ENCODE measurements around the gene RPP40. TPM values are rescaled to one million over a fixed set of nuclear protein-coding genes. Genes with fewer than 3 reads are reported as not detected.

RPP40 gene
- total and polyA plus RNA-seq, 9 of the 15 experiments (the other 6 are each of a cell fraction or from before 2014, with no cell fraction given) = 22.6 to 114 (median 39.0) TPM

- TF ChIP-seq, protein P1, sequence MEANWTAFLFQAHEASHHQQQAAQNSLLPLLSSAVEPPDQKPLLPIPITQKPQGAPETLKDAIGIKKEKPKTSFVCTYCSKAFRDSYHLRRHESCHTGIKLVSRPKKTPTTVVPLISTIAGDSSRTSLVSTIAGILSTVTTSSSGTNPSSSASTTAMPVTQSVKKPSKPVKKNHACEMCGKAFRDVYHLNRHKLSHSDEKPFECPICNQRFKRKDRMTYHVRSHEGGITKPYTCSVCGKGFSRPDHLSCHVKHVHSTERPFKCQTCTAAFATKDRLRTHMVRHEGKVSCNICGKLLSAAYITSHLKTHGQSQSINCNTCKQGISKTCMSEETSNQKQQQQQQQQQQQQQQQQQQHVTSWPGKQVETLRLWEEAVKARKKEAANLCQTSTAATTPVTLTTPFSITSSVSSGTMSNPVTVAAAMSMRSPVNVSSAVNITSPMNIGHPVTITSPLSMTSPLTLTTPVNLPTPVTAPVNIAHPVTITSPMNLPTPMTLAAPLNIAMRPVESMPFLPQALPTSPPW (CRISPR knock-in tag; IDR thresholded peaks at IDR 0.05) = peak; percentile 22; the same call in 1 of the 2 replicates
- TF ChIP-seq FOSL1 (tag; conservative IDR thresholded peaks at IDR 0.05) (0 out of 2 replicates have a peak, but pooled peaks have one; percentile 22), ETV5 (CRISPR knock-in tag; IDR thresholded peaks at IDR 0.05; ENCODE audit: low read depth) (peak; percentile 96), NR2C1 (IDR thresholded peaks at IDR 0.05) (peak; percentile 10; the same call in 1 of the 2 replicates), NR2C1 (tag; IDR thresholded peaks at IDR 0.05) (peak; percentile 29; the same call in 1 of the 2 replicates), NCOA6 (IDR thresholded peaks at IDR 0.05) (peak; percentile 88), CBX8 (IDR thresholded peaks at IDR 0.05; ENCODE audit: borderline replicate concordance, extremely low read depth, low read depth, low read length, poor library complexity, severe bottlenecking) (no peak), ZHX1 (conservative IDR thresholded peaks at IDR 0.05; ENCODE audit: low read length) (0 out of 2 replicates have a peak, but pooled peaks have one; percentile 27), HCFC1 (IDR thresholded peaks at IDR 0.05; ENCODE audit: low read depth, low read length) (peak; percentile 53), JUND (IDR thresholded peaks at IDR 0.05; ENCODE audit: borderline replicate concordance, low read depth, low read length) (peak; percentile 64; the same call in 1 of the 2 replicates), JUND (tag; IDR thresholded peaks at IDR 0.05; ENCODE audit: borderline replicate concordance, low read depth, low read length) (peak; percentile 82; the same call in 2 of the 3 replicates)
- TF ChIP-seq, protein P2, sequence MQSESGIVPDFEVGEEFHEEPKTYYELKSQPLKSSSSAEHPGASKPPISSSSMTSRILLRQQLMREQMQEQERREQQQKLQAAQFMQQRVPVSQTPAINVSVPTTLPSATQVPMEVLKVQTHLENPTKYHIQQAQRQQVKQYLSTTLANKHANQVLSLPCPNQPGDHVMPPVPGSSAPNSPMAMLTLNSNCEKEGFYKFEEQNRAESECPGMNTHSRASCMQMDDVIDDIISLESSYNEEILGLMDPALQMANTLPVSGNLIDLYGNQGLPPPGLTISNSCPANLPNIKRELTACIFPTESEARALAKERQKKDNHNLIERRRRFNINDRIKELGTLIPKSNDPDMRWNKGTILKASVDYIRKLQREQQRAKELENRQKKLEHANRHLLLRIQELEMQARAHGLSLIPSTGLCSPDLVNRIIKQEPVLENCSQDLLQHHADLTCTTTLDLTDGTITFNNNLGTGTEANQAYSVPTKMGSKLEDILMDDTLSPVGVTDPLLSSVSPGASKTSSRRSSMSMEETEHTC (IDR thresholded peaks at IDR 0.05) = 0 out of 2 replicates have a peak, but pooled peaks have one; percentile 60
- TF ChIP-seq, protein P3, sequence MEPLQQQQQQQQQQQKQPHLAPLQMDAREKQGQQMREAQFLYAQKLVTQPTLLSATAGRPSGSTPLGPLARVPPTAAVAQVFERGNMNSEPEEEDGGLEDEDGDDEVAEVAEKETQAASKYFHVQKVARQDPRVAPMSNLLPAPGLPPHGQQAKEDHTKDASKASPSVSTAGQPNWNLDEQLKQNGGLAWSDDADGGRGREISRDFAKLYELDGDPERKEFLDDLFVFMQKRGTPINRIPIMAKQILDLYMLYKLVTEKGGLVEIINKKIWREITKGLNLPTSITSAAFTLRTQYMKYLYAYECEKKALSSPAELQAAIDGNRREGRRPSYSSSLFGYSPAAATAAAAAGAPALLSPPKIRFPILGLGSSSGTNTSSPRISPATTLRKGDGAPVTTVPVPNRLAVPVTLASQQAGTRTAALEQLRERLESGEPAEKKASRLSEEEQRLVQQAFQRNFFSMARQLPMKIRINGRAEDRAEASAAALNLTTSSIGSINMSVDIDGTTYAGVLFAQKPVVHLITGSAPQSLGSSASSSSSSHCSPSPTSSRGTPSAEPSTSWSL (CRISPR knock-in tag; IDR thresholded peaks at IDR 0.05; ENCODE audit: borderline replicate concordance) = no peak
- TF ChIP-seq, protein P4, sequence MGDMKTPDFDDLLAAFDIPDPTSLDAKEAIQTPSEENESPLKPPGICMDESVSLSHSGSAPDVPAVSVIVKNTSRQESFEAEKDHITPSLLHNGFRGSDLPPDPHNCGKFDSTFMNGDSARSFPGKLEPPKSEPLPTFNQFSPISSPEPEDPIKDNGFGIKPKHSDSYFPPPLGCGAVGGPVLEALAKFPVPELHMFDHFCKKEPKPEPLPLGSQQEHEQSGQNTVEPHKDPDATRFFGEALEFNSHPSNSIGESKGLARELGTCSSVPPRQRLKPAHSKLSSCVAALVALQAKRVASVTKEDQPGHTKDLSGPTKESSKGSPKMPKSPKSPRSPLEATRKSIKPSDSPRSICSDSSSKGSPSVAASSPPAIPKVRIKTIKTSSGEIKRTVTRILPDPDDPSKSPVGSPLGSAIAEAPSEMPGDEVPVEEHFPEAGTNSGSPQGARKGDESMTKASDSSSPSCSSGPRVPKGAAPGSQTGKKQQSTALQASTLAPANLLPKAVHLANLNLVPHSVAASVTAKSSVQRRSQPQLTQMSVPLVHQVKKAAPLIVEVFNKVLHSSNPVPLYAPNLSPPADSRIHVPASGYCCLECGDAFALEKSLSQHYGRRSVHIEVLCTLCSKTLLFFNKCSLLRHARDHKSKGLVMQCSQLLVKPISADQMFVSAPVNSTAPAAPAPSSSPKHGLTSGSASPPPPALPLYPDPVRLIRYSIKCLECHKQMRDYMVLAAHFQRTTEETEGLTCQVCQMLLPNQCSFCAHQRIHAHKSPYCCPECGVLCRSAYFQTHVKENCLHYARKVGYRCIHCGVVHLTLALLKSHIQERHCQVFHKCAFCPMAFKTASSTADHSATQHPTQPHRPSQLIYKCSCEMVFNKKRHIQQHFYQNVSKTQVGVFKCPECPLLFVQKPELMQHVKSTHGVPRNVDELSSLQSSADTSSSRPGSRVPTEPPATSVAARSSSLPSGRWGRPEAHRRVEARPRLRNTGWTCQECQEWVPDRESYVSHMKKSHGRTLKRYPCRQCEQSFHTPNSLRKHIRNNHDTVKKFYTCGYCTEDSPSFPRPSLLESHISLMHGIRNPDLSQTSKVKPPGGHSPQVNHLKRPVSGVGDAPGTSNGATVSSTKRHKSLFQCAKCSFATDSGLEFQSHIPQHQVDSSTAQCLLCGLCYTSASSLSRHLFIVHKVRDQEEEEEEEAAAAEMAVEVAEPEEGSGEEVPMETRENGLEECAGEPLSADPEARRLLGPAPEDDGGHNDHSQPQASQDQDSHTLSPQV (IDR thresholded peaks at IDR 0.05) = peak; percentile 85
Measured at GRCh38 chr6:5030596-5031136, 26.8 kb upstream of the RPP40 start (continued).

Data from K562 (cell line).